Panc1 (cell line): Measurements from ENCODE around the gene NPRL2. TPM values are rescaled to one million over a fixed set of nuclear protein-coding genes. Genes with fewer than 3 reads are reported as not detected.

Experiments used
- ATAC-seq: fragments of 200-7000 bp; cut with Tn5 transposase; 2 replicates; pipeline ENCODE4 v1.9.1; 2020; ENCODE audit warnings: mild to moderate bottlenecking, moderate library complexity
- BruUV-seq: library from RNA; stranded (reverse); fragments of 400-500 nt; replicated peaks from 2 replicates; lab custom pipeline; 2021; lab: Mats Ljungman, UMichigan
- CTCF ChIA-PET: fragments of 300-600 bp; sonication (Branson Sonifier 250); formaldehyde crosslinking; loops from one replicate; lab custom pipeline; 2022; ENCODE audit warnings: antibody characterized with exemption; lab: Charles Lee
- POLR2A ChIA-PET: fragments of 300-600 bp; sonication (Branson Sonifier 250); formaldehyde crosslinking; loops from one replicate; lab custom pipeline; 2022; ENCODE audit warnings: antibody characterized with exemption; lab: Charles Lee
- DNase-seq: peaks from one replicate; pipeline ENCODE4 v3.0.0-alpha.2; 2010; ENCODE audit warnings: low read depth, low spot score
- H3K27ac ChIP-seq: 2 replicates; pipeline ENCODE4 v1.5.1; 2011; ENCODE audit warnings: mild to moderate bottlenecking, low read length, inconsistent platforms
- H3K27me3 ChIP-seq: fragments of 200-500 bp; sonication (Bioruptor generic); 2 replicates; pipeline ENCODE4 v1.6.0; 2014; ENCODE audit warnings: low read length, inconsistent platforms; ENCODE audit not compliant: control insufficient read depth, insufficient read depth
- H3K36me3 ChIP-seq: fragments of 200-500 bp; sonication (Bioruptor generic); 2 replicates; pipeline ENCODE4 v1.5.1; 2014; ENCODE audit warnings: inconsistent platforms, mild to moderate bottlenecking, low read length, moderate library complexity; ENCODE audit not compliant: control insufficient read depth, insufficient read depth
- H3K4me1 ChIP-seq: 2 replicates; pipeline ENCODE4 v1.5.1; 2011; ENCODE audit warnings: inconsistent platforms, mild to moderate bottlenecking, low read length, moderate library complexity; ENCODE audit not compliant: control insufficient read depth, insufficient read depth
- H3K4me3 ChIP-seq, 2 experiments: 2 replicates each; pipeline ENCODE4 v1.5.1; 2011 to 2012; ENCODE audit warnings: low read depth in 2 of 2, low read length in 2 of 2, mild to moderate bottlenecking in 2 of 2, inconsistent platforms in 1 of 2, moderate library complexity in 1 of 2
- H3K9me3 ChIP-seq: fragments of 200-500 bp; sonication (Bioruptor generic); 2 replicates; pipeline ENCODE4 v1.5.1; 2014; ENCODE audit warnings: low read depth, mild to moderate bottlenecking, inconsistent platforms, low read length, moderate library complexity; ENCODE audit not compliant: control insufficient read depth, insufficient read depth
- CTCF ChIP-seq: fragments of 450-650 bp; IDR thresholded peaks from 2 replicates; pipeline ENCODE4 v1.5.1; 2017; ENCODE audit warnings: mild to moderate bottlenecking
- POLR2AphosphoS5 ChIP-seq: IDR thresholded peaks from 2 replicates; pipeline ENCODE4 v1.6.1; 2012; ENCODE audit warnings: mild to moderate bottlenecking, low read depth, low read length, moderate library complexity
- REST ChIP-seq, 2 experiments: IDR thresholded peaks; 2 replicates each; pipeline ENCODE4 v1.6.1; 2011 to 2012; ENCODE audit warnings: low read depth in 2 of 2, control low read depth in 1 of 2, low read length in 1 of 2, mild to moderate bottlenecking in 1 of 2, moderate library complexity in 1 of 2; ENCODE audit not compliant: insufficient read depth in 1 of 2
- SIN3A ChIP-seq: IDR thresholded peaks from 2 replicates; pipeline ENCODE4 v1.6.1; 2012; ENCODE audit warnings: low read depth, mild to moderate bottlenecking, low read length, moderate library complexity, borderline replicate concordance; ENCODE audit not compliant: insufficient read depth
- TCF7L2 ChIP-seq: IDR thresholded peaks from 2 replicates; pipeline ENCODE4 v1.6.1; 2011; ENCODE audit warnings: mild to moderate bottlenecking, low read depth, low read length, inconsistent platforms
- in situ Hi-C: cut with HindIII; loops from 2 replicates; pipeline ENCODE4 v1.10.0; 2016; ENCODE audit warnings: low sequenced_read_pairs, low pct_unique_long_range_greater_than_20kb
- intact Hi-C: fragments of 100-400 bp; cut with micrococcal nuclease; formaldehyde crosslinking; loops from one replicate; pipeline ENCODE4 v1.10.0; 2022; ENCODE audit not compliant: unreplicated experiment
- total RNA-seq: library from RNA; stranded (reverse); gene quantifications from one replicate; pipeline ENCODE4 v1.2.1, GENCODE V29; 2021; ENCODE audit not compliant: unreplicated experiment

Gene NPRL2
- total RNA-seq, 1 experiment from 2014 or later = 14.6 TPM

GRCh38 chr3:50345586-50346234 lies 4.9 kb downstream of the NPRL2 start, which contains the start of gene ZMYND10:
Gene ZMYND10 (minus strand): TSS chr3:50345732. CDS start chr3:50345579, 153 bp downstream.
- peaks cover 2% of the 10 kb centered on the region; the same call in 1 of the 2 replicates for H3K36me3 ChIP-seq
- intact Hi-C loops = loop anchor here (2.0 kb wide), 1 partner anchor 205 kb away; no protein-coding TSS in a partner anchor
- TF ChIP-seq POLR2AphosphoS5 (no peak), SIN3A (peak; percentile 73; the same call in 1 of the 2 replicates)
- peak within 1 kb of the TSS; percentile 18; the same call in 1 of the 2 replicates for H3K27ac ChIP-seq
- DNase-seq (no peak), ATAC-seq (peak; percentile 84)
- no peaks in the 10 kb centered on the region for H3K27me3 ChIP-seq
- POLR2A ChIA-PET = interaction anchor here (0.6 kb wide), 1 partner anchor 8 kb away, joined by 4 read pairs; no protein-coding TSS in a partner anchor
- H3K9me3 ChIP-seq = no peaks in the 10 kb centered on the region
- in situ Hi-C loops = no loop called here
- BruUV-seq = no TSS peak
- H3K4me3 ChIP-seq = peak within 1 kb of the TSS; percentile 47 to 68
- CTCF ChIA-PET = no interaction called here
- H3K4me1 ChIP-seq = peaks cover 6% of the 10 kb centered on the region

- H3K27ac ChIP-seq = peak overlapping the region; percentile 18; the same call in 1 of the 2 replicates
- no TSS peak for BruUV-seq
- in situ Hi-C loops = no loop called here
- TF ChIP-seq CTCF = no peak
- no peak for TF ChIP-seq TCF7L2
- TF ChIP-seq REST (IDR thresholded peaks at IDR 0.05; ENCODE audit: insufficient read depth in 1 of 2, low read depth in 2 of 2, low read length in 1 of 2) = no peak
- TF ChIP-seq POLR2AphosphoS5 = no peak
- TF ChIP-seq SIN3A = no peak
- CTCF ChIA-PET = no interaction called here
- H3K36me3 ChIP-seq = no peaks in the 10 kb centered on the region
- H3K4me3 ChIP-seq = peak overlapping the region; percentile 47 to 68
- no peak for ATAC-seq
- peaks cover 6% of the 10 kb centered on the region for H3K4me1 ChIP-seq
- no peaks in the 10 kb centered on the region for H3K27me3 ChIP-seq
- no peaks in the 10 kb centered on the region for H3K9me3 ChIP-seq
- POLR2A ChIA-PET = interaction anchor here (0.6 to 0.8 kb wide), 2 partner anchors 9 to 17 kb away, joined by 4 to 14 read pairs; no protein-coding TSS in a partner anchor
- intact Hi-C loops = no loop called here
- no peak for DNase-seq
These were observed 5.6 kb downstream of the NPRL2 start for GRCh38 chr3:50345008-50345407.
